Calu3 (cell line): Measurements from ENCODE around the gene SLC22A25. TPM values are rescaled to one million over a fixed set of nuclear protein-coding genes. Genes with fewer than 3 reads are reported as not detected.
"Not testable (repeated sequence)": the region's sequence is repeated elsewhere in the genome, so short reads cannot be mapped to it uniquely, and the experiment has no call there.

Experiments
- BruUV-seq: library from RNA; stranded (reverse); fragments of 400-500 nt; replicated peaks from 2 replicates; lab custom pipeline; 2021; lab: Mats Ljungman, UMichigan
- CTCF ChIA-PET: fragments of 300-600 bp; sonication (Branson Sonifier 250); formaldehyde crosslinking; loops from one replicate; lab custom pipeline; 2022; ENCODE audit warnings: antibody characterized with exemption; lab: Charles Lee
- DNase-seq: peaks from one replicate; pipeline ENCODE4 v3.0.0; 2022
- H3K27ac Mint-ChIP-seq: one replicate; pipeline ENCODE4 v1.8.0; 2022; ENCODE audit warnings: mixed read lengths; ENCODE audit not compliant: unreplicated experiment
- H3K27me3 Mint-ChIP-seq: one replicate; pipeline ENCODE4 v1.8.0; 2022; ENCODE audit warnings: mixed read lengths; ENCODE audit not compliant: unreplicated experiment
- H3K36me3 Mint-ChIP-seq: one replicate; pipeline ENCODE4 v1.8.0; 2022; ENCODE audit warnings: mild to moderate bottlenecking, moderate library complexity, mixed read lengths; ENCODE audit not compliant: insufficient read depth, unreplicated experiment
- H3K4me1 Mint-ChIP-seq: one replicate; pipeline ENCODE4 v1.8.0; 2022; ENCODE audit warnings: mild to moderate bottlenecking, low read depth, mixed read lengths; ENCODE audit not compliant: unreplicated experiment
- H3K4me3 Mint-ChIP-seq: one replicate; pipeline ENCODE4 v1.8.0; 2022; ENCODE audit warnings: mild to moderate bottlenecking, low read depth, moderate library complexity, mixed read lengths; ENCODE audit not compliant: unreplicated experiment
- H3K9me3 Mint-ChIP-seq: one replicate; pipeline ENCODE4 v1.8.0; 2022; ENCODE audit warnings: low read depth, mixed read lengths; ENCODE audit not compliant: unreplicated experiment
- CTCF ChIP-seq: fragments of 200-600 bp; IDR thresholded peaks from one replicate; pipeline ENCODE4 v1.8.0; 2022; ENCODE audit warnings: antibody characterized with exemption; ENCODE audit not compliant: unreplicated experiment
- intact Hi-C: fragments of 100-400 bp; cut with micrococcal nuclease; formaldehyde crosslinking; loops from one replicate; pipeline ENCODE4 v1.10.0; 2022; ENCODE audit not compliant: unreplicated experiment
- total RNA-seq: library from RNA; stranded (reverse); gene quantifications from 2 replicates; pipeline ENCODE4 v1.2.3, GENCODE V29; 2022

The SLC22A25 gene
- total RNA-seq, 1 experiment from 2014 or later: not detected

GRCh38 chr11:63262547-63262946, 19.1 kb upstream of the SLC22A25 start:
- DNase-seq: no peak
- no peaks in the 10 kb centered on the region for H3K4me1 Mint-ChIP-seq
- no peaks in the 10 kb centered on the region for H3K36me3 Mint-ChIP-seq
- H3K9me3 Mint-ChIP-seq: no peaks in the 10 kb centered on the region
- no peak for TF ChIP-seq CTCF
- peaks cover 94% of the 10 kb centered on the region for H3K27me3 Mint-ChIP-seq
- CTCF ChIA-PET: no interaction called here
- no peak overlapping the region for H3K4me3 Mint-ChIP-seq
- BruUV-seq: no TSS peak
- no peak overlapping the region for H3K27ac Mint-ChIP-seq
- intact Hi-C loops: no loop called here

GRCh38 chr11:63251312-63251711, 7.9 kb upstream of the SLC22A25 start:
- Mint-ChIP-seq H3K4me3 (no peak overlapping the region), H3K36me3 (no peaks in the 10 kb centered on the region), H3K9me3 (no peaks in the 10 kb centered on the region), H3K4me1 (no peaks in the 10 kb centered on the region), H3K27ac (no peak overlapping the region), H3K27me3 (peaks cover 74% of the 10 kb centered on the region)
- no TSS peak for BruUV-seq
- intact Hi-C loops: no loop called here
- CTCF ChIA-PET: no interaction called here
- no peak for DNase-seq
- TF ChIP-seq CTCF: no peak

GRCh38 chr11:63250162-63251050, 7.0 kb upstream of the SLC22A25 start:
- CTCF ChIA-PET: no interaction called here
- H3K27ac Mint-ChIP-seq: no peak overlapping the region
- DNase-seq: no peak
- no peaks in the 10 kb centered on the region for H3K36me3 Mint-ChIP-seq
- H3K9me3 Mint-ChIP-seq: no peaks in the 10 kb centered on the region
- H3K4me3 Mint-ChIP-seq: no peak overlapping the region
- intact Hi-C loops: no loop called here
- TF ChIP-seq CTCF: no peak
- no TSS peak for BruUV-seq
- H3K4me1 Mint-ChIP-seq: no peaks in the 10 kb centered on the region
- H3K27me3 Mint-ChIP-seq: peaks cover 83% of the 10 kb centered on the region

GRCh38 chr11:63248966-63249365, 5.6 kb upstream of the SLC22A25 start:
- DNase-seq: no peak
- Mint-ChIP-seq H3K9me3 (no peaks in the 10 kb centered on the region), H3K4me1 (no peaks in the 10 kb centered on the region), H3K36me3 (no peaks in the 10 kb centered on the region), H3K27ac (no peak overlapping the region), H3K27me3 (peaks cover 88% of the 10 kb centered on the region), H3K4me3 (no peak overlapping the region)
- CTCF ChIA-PET: no interaction called here
- no peak for TF ChIP-seq CTCF
- intact Hi-C loops: no loop called here
- BruUV-seq: no TSS peak

- H3K4me1 Mint-ChIP-seq, H3K36me3 Mint-ChIP-seq, H3K4me3 Mint-ChIP-seq, CTCF ChIA-PET, H3K27ac Mint-ChIP-seq, H3K9me3 Mint-ChIP-seq, intact Hi-C loops, DNase-seq, BruUV-seq: not testable (repeated sequence)
- H3K27me3 Mint-ChIP-seq: peaks cover 88% of the 10 kb centered on the region
Measured at GRCh38 chr11:63247237-63248002, 4.0 kb upstream of the SLC22A25 start.
